Thyroid gland (tissue), 4 donors: ENCODE data around the gene SLC22A4. TPM values are rescaled to one million over a fixed set of nuclear protein-coding genes. Genes with fewer than 3 reads are reported as not detected.

Experiments
- DNase-seq, 2 donors: peaks; one replicate each; pipeline ENCODE4 v3.0.0-alpha.2; 2019
- H3K27ac ChIP-seq, 3 donors: fragments of 200-600 bp; sonication (generic); 1 replicate in 2 of 3; 2 replicates in 1 of 3; pipeline ENCODE4 v1.5.1; 2016 to 2019; ENCODE audit warnings: mild to moderate bottlenecking in 1 of 3, moderate library complexity in 1 of 3
- H3K27me3 ChIP-seq: fragments of 200-600 bp; sonication (generic); one replicate; pipeline ENCODE4 v1.5.1; 2019
- H3K36me3 ChIP-seq, 2 donors: fragments of 200-600 bp; sonication (generic); one replicate each; pipeline ENCODE4 v1.5.1; 2016 to 2019
- H3K4me1 ChIP-seq, 2 donors: fragments of 200-600 bp; sonication (generic); one replicate each; pipeline ENCODE4 v1.5.1; 2017 to 2019
- H3K4me3 ChIP-seq, 3 donors: fragments of 200-600 bp; sonication (generic); replicated peaks in 1 of 3; 1 replicate in 2 of 3; 2 replicates in 1 of 3; pipeline ENCODE4 v1.5.1; 2016; ENCODE audit warnings: mild to moderate bottlenecking in 1 of 3
- H3K9me3 ChIP-seq: fragments of 200-600 bp; sonication (generic); one replicate; pipeline ENCODE4 v1.5.1; 2017
- POLR2A ChIP-seq, 2 donors: fragments of 450-650 bp; IDR thresholded peaks; one replicate each; pipeline ENCODE4 v1.6.1; 2017; ENCODE audit warnings: antibody characterized with exemption in 2 of 2, mild to moderate bottlenecking in 2 of 2, moderate library complexity in 1 of 2
- WGBS, 2 donors: methylation state at CpG; one replicate each; pipeline ENCODE4 v1.1.5; 2017; 5-methylcytosine and 5-hydroxymethylcytosine counted together
- intact Hi-C: fragments of 100-400 bp; cut with DNase I; formaldehyde crosslinking; loops from one replicate; pipeline ENCODE4 v1.15.1; 2023
- microRNA-seq: library from miRNA; unstranded; fragments of <30 nt; microRNA quantifications from one replicate; pipeline ENCODE4, GENCODE V29; 2016
- small RNA-seq: library from RNA; depleted of rRNA; stranded (forward); fragments of <200 nt; gene quantifications from one replicate; pipeline ENCODE3, GENCODE V24; 2016
- total RNA-seq, 4 donors: library from RNA; depleted of rRNA; stranded (reverse); fragments of >200 nt; gene quantifications; one replicate each; pipeline ENCODE4 v1.2.3, GENCODE V29; 2016
- TF ChIP-seq, protein P1 (sequence below), 6 experiments: fragments of 200-600 bp in 3 of 6; fragments of 450-650 bp in 3 of 6; sonication (generic) in 3 of 6; IDR thresholded peaks; one replicate each; pipeline ENCODE4 v1.5.1; 2016 to 2019; ENCODE audit warnings: antibody characterized with exemption in 6 of 6, mild to moderate bottlenecking in 2 of 6, inconsistent platforms in 1 of 6, moderate library complexity in 1 of 6

The SLC22A4 gene
- total RNA-seq, 4 donors from 2014 or later, result 0.54 to 0.78 TPM; not detected in 2

- TF ChIP-seq POLR2A (IDR thresholded peaks at IDR 0.05), result no peak
- TF ChIP-seq, protein P1, sequence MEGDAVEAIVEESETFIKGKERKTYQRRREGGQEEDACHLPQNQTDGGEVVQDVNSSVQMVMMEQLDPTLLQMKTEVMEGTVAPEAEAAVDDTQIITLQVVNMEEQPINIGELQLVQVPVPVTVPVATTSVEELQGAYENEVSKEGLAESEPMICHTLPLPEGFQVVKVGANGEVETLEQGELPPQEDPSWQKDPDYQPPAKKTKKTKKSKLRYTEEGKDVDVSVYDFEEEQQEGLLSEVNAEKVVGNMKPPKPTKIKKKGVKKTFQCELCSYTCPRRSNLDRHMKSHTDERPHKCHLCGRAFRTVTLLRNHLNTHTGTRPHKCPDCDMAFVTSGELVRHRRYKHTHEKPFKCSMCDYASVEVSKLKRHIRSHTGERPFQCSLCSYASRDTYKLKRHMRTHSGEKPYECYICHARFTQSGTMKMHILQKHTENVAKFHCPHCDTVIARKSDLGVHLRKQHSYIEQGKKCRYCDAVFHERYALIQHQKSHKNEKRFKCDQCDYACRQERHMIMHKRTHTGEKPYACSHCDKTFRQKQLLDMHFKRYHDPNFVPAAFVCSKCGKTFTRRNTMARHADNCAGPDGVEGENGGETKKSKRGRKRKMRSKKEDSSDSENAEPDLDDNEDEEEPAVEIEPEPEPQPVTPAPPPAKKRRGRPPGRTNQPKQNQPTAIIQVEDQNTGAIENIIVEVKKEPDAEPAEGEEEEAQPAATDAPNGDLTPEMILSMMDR (IDR thresholded peaks at IDR 0.05), result no peak
- H3K36me3 ChIP-seq, result peaks cover 0 to 4% of the 10 kb centered on the region in 2 donors
- no peak for DNase-seq
- intact Hi-C loops, result no loop called here
- no peaks in the 10 kb centered on the region for H3K27me3 ChIP-seq
- H3K4me1 ChIP-seq, result peaks cover 25 to 66% of the 10 kb centered on the region in 2 donors
- no peak overlapping the region for H3K4me3 ChIP-seq
- no peaks in the 10 kb centered on the region for H3K9me3 ChIP-seq
- H3K27ac ChIP-seq, result no peak overlapping the region
These were observed 97.7 kb downstream of the SLC22A4 start for GRCh38 chr5:132391870-132392269.

GRCh38 chr5:132392411-132392810 lies 98.2 kb downstream of the SLC22A4 start:
- H3K27me3 ChIP-seq, result no peaks in the 10 kb centered on the region
- WGBS, 2 donors, result 90 to 96% methylated on average over 8 of the region's 8 CpGs
- DNase-seq, result no peak
- no peak overlapping the region for H3K4me3 ChIP-seq
- no peak overlapping the region for H3K27ac ChIP-seq
- H3K4me1 ChIP-seq, result peaks cover 20 to 60% of the 10 kb centered on the region in 2 donors
- H3K36me3 ChIP-seq, result peaks cover 0 to 4% of the 10 kb centered on the region in 2 donors
- intact Hi-C loops, result no loop called here
- TF ChIP-seq POLR2A (IDR thresholded peaks at IDR 0.05), result no peak
- TF ChIP-seq, protein P1 (IDR thresholded peaks at IDR 0.05), result no peak
- H3K9me3 ChIP-seq, result no peaks in the 10 kb centered on the region

GRCh38 chr5:132392978-132393825 lies 99.0 kb downstream of the SLC22A4 start:
- no peak for DNase-seq
- Histone ChIP-seq H3K4me3 (no peak overlapping the region), H3K9me3 (no peaks in the 10 kb centered on the region), H3K36me3 (peaks cover 0 to 4% of the 10 kb centered on the region in 2 donors), H3K27ac (no peak overlapping the region), H3K4me1 (peaks cover 13 to 52% of the 10 kb centered on the region in 2 donors), H3K27me3 (no peaks in the 10 kb centered on the region)
- 92 to 98% methylated on average over 6 of the region's 6 CpGs for WGBS, 2 donors
- intact Hi-C loops, result no loop called here
- TF ChIP-seq, protein P1 (IDR thresholded peaks at IDR 0.05), result no peak
- TF ChIP-seq POLR2A (IDR thresholded peaks at IDR 0.05), result no peak

Small RNAs within 50 kb of the gene (microRNA-seq; reads per million reads assigned to microRNA genes)
- gene MIR3936, result not detected

Small RNAs within 50 kb of the gene (small RNA-seq; reads per million reads assigned to genes)
- gene MIR3936, result not detected

Other genes starting within 250 kb of the SLC22A4 start
- gene IL3, start 233.7 kb upstream of the SLC22A4 start, total RNA-seq, result not detected
- gene CSF2, start 220.6 kb upstream of the SLC22A4 start, total RNA-seq, result not detected
- 10 to 100 TPM; 21.3 to 32.0 (median 29.6) TPM for gene P4HA2, start 66.5 kb upstream of the SLC22A4 start, total RNA-seq
- 10 to 100 TPM in 2 of 4 donors, 1 to 10 TPM in 2; 6.0 to 25.4 (median 13.3) TPM for gene PDLIM4, start 36.7 kb upstream of the SLC22A4 start, total RNA-seq
- gene SLC22A5, start 75.3 kb downstream of the SLC22A4 start, total RNA-seq, result 10 to 100 TPM; 18.1 to 28.3 (median 24.2) TPM
- 10 to 100 TPM; 24.6 to 49.7 (median 32.1) TPM for gene IRF1, start 196.4 kb downstream of the SLC22A4 start, total RNA-seq
- not detected for gene IL5, start 249.1 kb downstream of the SLC22A4 start, total RNA-seq